BE2C (cell line): ENCODE results near the gene MYO9B.

Experiments used
- DNase-seq: peaks from one replicate; pipeline ENCODE4 v3.0.0-alpha.2; 2020
- H3K27me3 ChIP-seq: fragments of 250-450 bp; sonication (Bioruptor Pico); 2 replicates; pipeline ENCODE4 v1.5.1; 2020; ENCODE audit warnings: mild to moderate bottlenecking
- H3K36me3 ChIP-seq: fragments of 250-450 bp; sonication (Bioruptor Pico); 2 replicates; pipeline ENCODE4 v1.5.1; 2020; ENCODE audit warnings: mild to moderate bottlenecking
- H3K4me1 ChIP-seq: fragments of 250-450 bp; sonication (Bioruptor Pico); 2 replicates; pipeline ENCODE4 v1.5.1; 2020
- H3K4me3 ChIP-seq: 2 replicates; pipeline ENCODE4 v1.5.1; 2011; ENCODE audit warnings: low read depth, low read length
- H3K9me3 ChIP-seq: fragments of 250-450 bp; sonication (Bioruptor Pico); 2 replicates; pipeline ENCODE4 v1.5.1; 2020
- TF ChIP-seq, protein P1 (sequence below): IDR thresholded peaks from 2 replicates; pipeline ENCODE4 v1.5.1; 2012; ENCODE audit warnings: mild to moderate bottlenecking, low read depth, low read length

The MYO9B gene

DNA sequence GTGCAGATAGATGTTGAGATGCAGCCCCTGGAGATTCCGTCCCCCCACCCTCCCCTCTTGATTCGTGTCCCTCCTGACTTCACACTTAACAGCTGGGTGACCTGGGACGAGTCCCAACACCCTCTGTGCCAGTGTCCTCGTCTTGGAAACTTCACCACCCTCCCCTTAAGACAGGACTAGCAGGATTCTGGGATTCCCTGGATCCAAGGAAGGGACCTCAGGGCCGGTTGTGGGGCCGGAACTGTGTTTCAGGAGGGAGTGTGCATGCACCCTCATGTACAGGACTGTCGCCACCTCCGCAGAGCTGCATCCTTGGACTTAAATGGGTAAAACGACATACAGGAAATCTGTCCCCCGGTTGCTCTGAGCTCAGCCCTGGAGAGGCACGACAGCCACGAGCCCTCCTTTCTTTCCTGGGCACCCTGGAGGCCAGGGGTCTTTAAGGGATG, 990 bp downstream of the MYO9B start:
- no peaks in the 10 kb centered on the region for H3K27me3 ChIP-seq
- H3K36me3 ChIP-seq: peaks cover 5% of the 10 kb centered on the region; the same call in 1 of the 2 replicates
- peak overlapping the region; percentile 71 for H3K4me3 ChIP-seq
- no peaks in the 10 kb centered on the region for H3K9me3 ChIP-seq
- TF ChIP-seq, protein P1, sequence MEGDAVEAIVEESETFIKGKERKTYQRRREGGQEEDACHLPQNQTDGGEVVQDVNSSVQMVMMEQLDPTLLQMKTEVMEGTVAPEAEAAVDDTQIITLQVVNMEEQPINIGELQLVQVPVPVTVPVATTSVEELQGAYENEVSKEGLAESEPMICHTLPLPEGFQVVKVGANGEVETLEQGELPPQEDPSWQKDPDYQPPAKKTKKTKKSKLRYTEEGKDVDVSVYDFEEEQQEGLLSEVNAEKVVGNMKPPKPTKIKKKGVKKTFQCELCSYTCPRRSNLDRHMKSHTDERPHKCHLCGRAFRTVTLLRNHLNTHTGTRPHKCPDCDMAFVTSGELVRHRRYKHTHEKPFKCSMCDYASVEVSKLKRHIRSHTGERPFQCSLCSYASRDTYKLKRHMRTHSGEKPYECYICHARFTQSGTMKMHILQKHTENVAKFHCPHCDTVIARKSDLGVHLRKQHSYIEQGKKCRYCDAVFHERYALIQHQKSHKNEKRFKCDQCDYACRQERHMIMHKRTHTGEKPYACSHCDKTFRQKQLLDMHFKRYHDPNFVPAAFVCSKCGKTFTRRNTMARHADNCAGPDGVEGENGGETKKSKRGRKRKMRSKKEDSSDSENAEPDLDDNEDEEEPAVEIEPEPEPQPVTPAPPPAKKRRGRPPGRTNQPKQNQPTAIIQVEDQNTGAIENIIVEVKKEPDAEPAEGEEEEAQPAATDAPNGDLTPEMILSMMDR: no peak
- DNase-seq: no peak
- no peaks in the 10 kb centered on the region; the same call in 1 of the 2 replicates for H3K4me1 ChIP-seq

DNA sequence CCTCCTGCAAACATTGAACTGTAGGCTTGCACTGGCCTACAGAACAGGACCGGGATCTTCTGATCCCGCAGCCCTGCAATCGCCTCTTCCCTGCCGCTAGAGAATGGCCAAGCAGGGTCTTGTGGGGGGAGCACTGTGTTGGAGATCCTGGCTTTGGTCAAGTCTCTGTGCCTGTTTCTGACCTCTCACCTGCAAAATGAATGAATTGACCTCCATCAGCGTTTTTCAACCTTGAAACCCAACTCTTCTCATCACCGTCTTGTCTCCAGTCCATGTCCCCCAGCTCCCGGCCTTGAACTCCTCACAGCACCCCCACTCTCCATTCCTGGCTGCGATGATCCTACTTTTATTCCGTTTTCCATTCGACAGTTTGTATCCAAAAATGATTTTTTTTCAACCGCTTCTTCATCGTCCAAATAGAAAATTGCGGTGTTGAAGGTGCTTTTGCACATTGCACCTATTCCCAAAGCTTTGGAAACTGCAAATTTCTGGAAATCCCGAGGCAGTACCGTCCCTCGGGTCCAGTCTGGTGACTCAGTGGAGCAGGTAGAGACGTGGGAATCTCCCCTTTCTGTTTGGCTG, 2.0 kb downstream of the MYO9B start:
- Histone ChIP-seq H3K4me1 (no peaks in the 10 kb centered on the region; the same call in 1 of the 2 replicates), H3K36me3 (peaks cover 5% of the 10 kb centered on the region; the same call in 1 of the 2 replicates), H3K9me3 (no peaks in the 10 kb centered on the region), H3K27me3 (no peaks in the 10 kb centered on the region), H3K4me3 (no peak overlapping the region)
- TF ChIP-seq, protein P1: no peak
- DNase-seq: no peak

DNA sequence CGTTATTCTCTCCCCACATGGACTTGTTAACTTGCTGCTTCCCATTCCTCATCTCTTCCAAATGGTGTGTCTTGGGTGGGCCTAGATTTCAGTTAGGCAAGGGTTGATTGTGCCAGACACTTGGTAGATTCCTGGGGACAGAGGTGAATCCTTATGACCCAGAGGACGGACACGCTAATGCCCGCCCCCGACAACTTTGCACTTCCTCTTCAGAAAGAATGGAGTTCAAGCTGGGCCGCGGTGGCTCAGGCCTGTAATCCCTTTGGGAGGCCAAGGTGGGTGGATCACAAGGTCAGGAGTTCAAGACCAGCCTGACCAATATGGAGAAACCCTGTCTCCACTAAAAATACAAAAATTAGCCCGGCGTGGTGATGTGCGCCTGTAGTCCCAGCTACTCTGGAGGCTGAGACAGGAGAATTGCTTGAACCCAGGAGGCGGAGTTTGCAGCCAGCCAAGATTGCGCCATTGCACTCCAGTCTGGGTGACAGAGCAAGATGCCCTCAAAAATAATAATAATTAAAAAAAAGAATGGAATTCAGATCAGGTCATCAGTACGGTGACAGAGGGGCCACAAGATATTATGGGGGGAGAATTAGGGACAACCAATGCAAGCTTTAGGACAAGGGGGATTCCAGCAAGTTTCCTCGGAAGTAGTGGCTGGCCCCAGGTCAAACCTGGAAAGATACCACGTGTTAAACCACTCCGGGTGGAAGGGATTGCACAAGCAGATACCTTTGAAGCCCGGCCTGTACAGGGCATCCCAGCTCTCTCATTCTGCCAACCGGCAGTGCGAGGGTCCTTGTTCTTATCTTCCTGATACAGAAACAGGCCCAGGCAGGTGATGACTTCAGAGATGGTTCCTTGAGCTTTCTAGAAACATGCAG, 2.7 kb downstream of the MYO9B start:
- Histone ChIP-seq H3K27me3 (no peaks in the 10 kb centered on the region), H3K9me3 (no peaks in the 10 kb centered on the region), H3K4me1 (no peaks in the 10 kb centered on the region; the same call in 1 of the 2 replicates), H3K36me3 (peaks cover under 1% of the 10 kb centered on the region; the same call in 1 of the 2 replicates), H3K4me3 (no peak overlapping the region)
- DNase-seq: no peak
- TF ChIP-seq, protein P1: no peak

DNA sequence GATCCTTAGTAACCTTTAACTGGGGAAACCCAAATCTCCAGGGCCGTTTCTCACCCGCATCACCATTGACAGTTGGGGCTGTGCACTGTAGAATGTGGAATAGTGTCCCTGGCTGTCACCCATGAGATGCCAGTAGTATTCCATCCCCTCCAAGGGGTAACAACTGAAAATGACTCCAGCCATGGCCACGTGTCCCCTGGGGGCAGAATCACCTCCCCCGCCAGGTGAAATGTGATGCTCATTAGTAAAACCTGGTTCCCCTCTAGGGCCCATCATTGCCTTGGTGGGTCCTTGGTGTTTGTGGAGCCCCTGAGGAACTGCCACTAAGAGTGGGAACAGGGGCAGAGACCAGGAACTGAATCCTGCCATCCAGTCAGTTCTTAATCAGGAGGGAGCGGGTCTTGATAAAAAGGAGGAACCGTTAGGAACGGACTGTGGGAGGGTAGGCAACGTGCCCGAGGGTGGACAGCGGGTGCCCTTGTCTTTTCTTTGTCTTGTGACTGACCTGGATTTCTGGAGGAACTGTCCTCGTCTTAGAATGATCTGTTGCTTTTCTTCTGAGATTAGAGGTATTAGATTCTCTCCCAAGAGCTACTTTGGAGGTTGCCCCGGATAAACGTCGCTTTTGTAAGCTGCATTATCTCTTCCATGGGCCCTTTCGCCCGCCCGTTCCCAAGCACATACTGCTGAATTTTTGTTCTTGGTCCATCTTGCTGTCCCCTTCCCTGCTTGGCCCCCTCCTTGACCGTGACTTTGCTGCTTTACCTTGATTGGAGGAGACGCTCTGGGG, 3.5 kb downstream of the MYO9B start:
- Histone ChIP-seq H3K4me1 (no peaks in the 10 kb centered on the region; the same call in 1 of the 2 replicates), H3K27me3 (no peaks in the 10 kb centered on the region), H3K36me3 (no peaks in the 10 kb centered on the region), H3K9me3 (no peaks in the 10 kb centered on the region), H3K4me3 (peak overlapping the region; percentile 64)
- TF ChIP-seq, protein P1: no peak
- DNase-seq: no peak

DNA sequence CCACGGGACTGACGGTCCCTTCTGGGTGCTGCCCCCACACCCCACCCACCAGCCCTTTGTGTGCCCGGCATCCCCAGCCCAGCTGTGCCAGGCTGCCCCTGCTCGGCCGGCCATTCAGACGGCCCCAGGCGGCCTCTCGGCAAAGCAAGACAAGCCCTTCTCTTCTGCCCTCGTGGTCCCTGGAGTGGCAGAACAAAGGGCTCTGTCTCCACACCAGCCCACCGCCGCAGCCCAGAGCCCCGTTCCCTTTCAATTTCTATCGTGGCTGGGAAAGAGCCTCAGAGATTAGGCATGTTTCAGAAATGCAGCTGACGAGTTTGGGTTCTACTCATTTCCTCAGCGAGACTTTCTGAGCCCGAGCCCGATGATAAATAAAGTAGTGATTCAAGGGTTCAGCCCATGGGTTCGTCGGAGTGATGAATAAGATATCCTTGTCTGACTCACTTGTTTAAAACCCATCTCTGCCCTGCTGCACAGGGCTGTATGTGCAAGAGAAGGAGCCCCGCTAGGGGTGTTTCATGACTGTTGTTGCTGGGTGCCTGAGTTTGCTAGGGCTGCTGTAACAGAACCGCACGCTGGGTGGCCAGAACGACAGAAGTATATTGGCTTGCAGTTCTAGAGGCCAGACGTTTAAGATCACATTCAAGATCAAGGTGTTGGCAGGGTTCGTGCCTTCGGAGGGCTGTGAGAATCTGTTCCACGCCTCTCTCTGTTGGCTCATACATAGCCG, 4.3 kb downstream of the MYO9B start:
- Histone ChIP-seq H3K4me1 (no peaks in the 10 kb centered on the region; the same call in 1 of the 2 replicates), H3K4me3 (peak overlapping the region; percentile 64), H3K27me3 (no peaks in the 10 kb centered on the region), H3K9me3 (no peaks in the 10 kb centered on the region), H3K36me3 (no peaks in the 10 kb centered on the region)
- TF ChIP-seq, protein P1: peak; percentile 72
- peak; percentile 87 for DNase-seq
